ENCODE results near the gene TNP2.
A peak's percentile ranks its signal among the peaks of the same experiment; 100 is the strongest.

TNP2 gene

DNA sequence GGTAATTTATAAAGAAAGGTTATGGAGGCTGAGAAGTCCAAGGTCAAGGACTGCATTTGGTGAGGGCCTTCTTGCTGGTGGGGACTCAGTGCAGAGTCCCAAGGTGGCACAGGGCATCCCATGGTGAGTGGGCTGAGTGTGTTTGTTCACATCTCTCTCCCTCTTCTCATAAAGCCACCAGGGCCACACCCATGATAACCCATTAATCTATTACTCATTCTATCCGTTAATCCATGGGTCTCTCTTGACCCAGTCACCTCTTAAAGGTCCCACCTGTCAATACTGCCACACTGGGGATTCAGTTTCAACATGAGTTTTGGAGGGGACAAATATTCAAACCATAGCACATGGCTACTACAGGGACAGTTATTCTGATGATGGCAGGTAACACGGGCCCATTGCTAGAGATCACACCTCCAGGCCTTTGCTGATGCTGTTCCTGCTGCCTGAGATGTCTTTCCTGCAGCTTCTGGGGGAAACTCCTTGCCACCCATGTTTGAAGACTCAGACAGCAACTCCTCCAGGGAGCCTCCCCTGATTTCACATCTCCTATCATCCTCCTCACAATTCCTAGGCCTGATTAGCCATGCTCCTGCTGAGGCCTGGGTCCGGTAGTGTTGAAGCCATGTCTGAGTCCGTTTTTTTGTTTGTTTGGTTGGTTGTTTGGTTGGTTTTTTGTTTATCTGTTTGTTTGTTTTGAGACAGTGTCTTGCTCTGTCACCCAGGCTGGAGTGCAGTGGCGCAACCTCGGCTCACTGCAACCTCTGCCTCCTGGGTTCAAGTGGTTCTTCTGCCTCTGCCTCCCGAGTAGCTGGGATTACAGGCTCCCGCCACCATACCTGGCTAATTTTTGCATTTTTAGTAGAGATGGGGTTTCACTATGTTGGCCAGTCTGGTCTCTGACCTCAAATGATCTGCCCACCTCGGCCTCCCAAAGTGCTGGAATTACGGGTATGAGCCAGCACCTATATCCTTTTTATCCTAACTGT, 29.2 kb downstream of the TNP2 start:
- Histone ChIP-seq H3K4me1 (ENCODE audit: low read depth, poor library complexity, severe bottlenecking) (peaks cover 8% of the 10 kb centered on the region), H3K27me3 (ENCODE audit: insufficient read depth, low read depth) (no peaks in the 10 kb centered on the region), H2AFZ (ENCODE audit: low read depth) (no peak overlapping the region), H4K20me1 (ENCODE audit: insufficient read depth) (no peaks in the 10 kb centered on the region), H3K79me2 (ENCODE audit: insufficient read depth, low read depth) (no peaks in the 10 kb centered on the region), H3K9ac (no peak overlapping the region), H3K36me3 (ENCODE audit: insufficient read depth) (no peaks in the 10 kb centered on the region), H3K4me3 (IDR thresholded peaks at IDR 0.05; ENCODE audit: insufficient read depth, low read depth, low read length) (no peak overlapping the region), H3K4me2 (peak overlapping the region; percentile 6; the same call in 1 of the 2 replicates), H3K27ac (no peak overlapping the region)
- TF ChIP-seq, protein P1, sequence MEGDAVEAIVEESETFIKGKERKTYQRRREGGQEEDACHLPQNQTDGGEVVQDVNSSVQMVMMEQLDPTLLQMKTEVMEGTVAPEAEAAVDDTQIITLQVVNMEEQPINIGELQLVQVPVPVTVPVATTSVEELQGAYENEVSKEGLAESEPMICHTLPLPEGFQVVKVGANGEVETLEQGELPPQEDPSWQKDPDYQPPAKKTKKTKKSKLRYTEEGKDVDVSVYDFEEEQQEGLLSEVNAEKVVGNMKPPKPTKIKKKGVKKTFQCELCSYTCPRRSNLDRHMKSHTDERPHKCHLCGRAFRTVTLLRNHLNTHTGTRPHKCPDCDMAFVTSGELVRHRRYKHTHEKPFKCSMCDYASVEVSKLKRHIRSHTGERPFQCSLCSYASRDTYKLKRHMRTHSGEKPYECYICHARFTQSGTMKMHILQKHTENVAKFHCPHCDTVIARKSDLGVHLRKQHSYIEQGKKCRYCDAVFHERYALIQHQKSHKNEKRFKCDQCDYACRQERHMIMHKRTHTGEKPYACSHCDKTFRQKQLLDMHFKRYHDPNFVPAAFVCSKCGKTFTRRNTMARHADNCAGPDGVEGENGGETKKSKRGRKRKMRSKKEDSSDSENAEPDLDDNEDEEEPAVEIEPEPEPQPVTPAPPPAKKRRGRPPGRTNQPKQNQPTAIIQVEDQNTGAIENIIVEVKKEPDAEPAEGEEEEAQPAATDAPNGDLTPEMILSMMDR (conservative IDR thresholded peaks at IDR 0.05; ENCODE audit: low read depth, low read length) = no peak

DNA sequence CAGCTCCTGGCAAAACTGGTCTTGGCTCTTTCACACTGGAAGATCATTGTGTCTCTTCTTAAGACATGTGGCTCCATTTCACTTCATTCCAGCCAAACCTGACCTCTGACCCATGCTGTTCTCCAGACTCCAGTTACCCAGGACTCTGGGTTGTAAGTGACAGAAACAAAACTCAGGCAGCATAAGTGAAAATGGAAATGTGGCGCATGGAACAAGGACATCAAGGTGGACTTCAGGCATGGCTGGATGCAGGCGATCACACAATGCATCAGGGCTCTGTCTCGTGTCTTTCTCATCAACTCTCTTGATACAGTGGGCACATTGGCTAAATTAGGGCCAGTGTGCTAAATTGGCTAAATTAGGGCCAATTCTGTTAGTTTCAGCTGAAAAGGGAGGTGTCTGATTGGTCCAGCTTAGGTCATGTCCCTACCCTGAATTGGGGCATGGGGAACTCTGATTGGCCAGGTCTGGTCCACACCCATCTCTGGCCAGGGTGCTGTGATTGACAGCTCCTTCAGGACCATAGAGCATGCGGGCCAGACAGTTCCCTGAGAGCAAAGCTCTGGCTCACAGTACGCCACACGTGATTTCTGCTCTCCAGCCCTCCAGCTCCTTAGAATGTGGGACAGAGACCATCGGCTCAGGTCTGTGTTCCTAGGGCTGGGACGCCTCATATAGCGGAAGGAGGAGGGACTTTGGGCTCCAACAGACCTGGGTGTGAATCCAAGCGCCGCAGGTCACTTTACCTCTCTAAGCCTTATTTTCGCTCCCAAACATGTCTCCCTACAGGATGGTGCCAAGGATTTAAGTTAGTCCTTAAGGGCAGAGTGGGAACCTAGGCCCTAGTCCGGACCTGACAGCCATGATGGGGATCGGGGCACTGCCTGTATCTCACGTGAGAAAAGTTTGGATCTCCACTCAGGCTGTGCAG, 30.6 kb downstream of the TNP2 start:
- Histone ChIP-seq H3K27ac (no peak overlapping the region), H4K20me1 (ENCODE audit: insufficient read depth) (no peaks in the 10 kb centered on the region), H3K4me2 (no peak overlapping the region), H3K9ac (no peak overlapping the region), H3K4me3 (IDR thresholded peaks at IDR 0.05; ENCODE audit: insufficient read depth, low read depth, low read length) (no peak overlapping the region), H3K4me1 (ENCODE audit: low read depth, poor library complexity, severe bottlenecking) (peaks cover 14% of the 10 kb centered on the region), H3K36me3 (ENCODE audit: insufficient read depth) (no peaks in the 10 kb centered on the region), H3K79me2 (ENCODE audit: insufficient read depth, low read depth) (no peaks in the 10 kb centered on the region), H2AFZ (ENCODE audit: low read depth) (no peak overlapping the region), H3K27me3 (ENCODE audit: insufficient read depth, low read depth) (no peaks in the 10 kb centered on the region)
- TF ChIP-seq, protein P1 (conservative IDR thresholded peaks at IDR 0.05; ENCODE audit: low read depth, low read length) = no peak

DNA sequence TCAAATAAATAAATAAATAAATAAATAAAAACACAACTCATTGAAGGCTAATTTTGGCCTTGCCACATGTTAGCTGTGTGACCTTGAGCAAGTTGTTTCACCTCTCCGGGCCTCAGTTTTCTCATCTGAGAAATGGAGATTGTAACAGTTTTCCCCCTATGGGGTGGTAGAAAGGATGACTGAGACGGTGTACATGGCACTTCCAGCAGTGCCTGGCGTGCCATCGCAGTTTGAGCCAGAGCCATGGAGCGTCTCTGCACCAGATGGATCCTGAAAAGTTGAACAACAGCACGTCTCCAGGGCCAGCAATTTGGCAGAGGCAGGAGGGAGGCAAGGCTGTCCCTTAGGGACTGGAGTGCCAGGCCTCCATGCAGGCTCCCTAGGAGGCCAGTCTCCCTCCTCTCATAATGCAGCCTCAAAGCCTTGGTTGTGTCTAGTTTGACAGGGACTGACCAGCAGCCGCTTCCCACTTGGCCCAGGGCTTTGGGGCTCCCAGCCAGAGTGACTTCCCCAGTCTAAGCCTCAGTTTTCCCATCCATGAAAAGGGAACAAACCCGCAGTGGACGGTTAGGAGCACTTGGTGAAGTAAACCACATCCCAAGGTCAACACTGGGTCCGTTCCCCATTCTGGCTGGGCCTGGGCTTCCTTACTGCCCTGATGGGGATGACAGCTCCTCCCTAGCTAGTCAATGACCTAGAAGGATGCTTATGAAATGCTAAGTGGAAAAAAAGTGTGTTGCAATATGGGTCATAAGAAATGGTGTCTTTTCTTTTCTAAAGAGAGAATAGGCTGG, 32.5 kb downstream of the TNP2 start:
- Histone ChIP-seq H3K4me1 (ENCODE audit: low read depth, poor library complexity, severe bottlenecking) (peaks cover 14% of the 10 kb centered on the region), H3K4me2 (no peak overlapping the region), H3K27me3 (ENCODE audit: insufficient read depth, low read depth) (no peaks in the 10 kb centered on the region), H3K36me3 (ENCODE audit: insufficient read depth) (no peaks in the 10 kb centered on the region), H3K4me3 (IDR thresholded peaks at IDR 0.05; ENCODE audit: insufficient read depth, low read depth, low read length) (no peak overlapping the region), H2AFZ (ENCODE audit: low read depth) (no peak overlapping the region), H3K79me2 (ENCODE audit: insufficient read depth, low read depth) (no peaks in the 10 kb centered on the region), H3K9ac (no peak overlapping the region), H3K27ac (no peak overlapping the region), H4K20me1 (ENCODE audit: insufficient read depth) (no peaks in the 10 kb centered on the region)
- TF ChIP-seq, protein P1 (conservative IDR thresholded peaks at IDR 0.05; ENCODE audit: low read depth, low read length) = no peak

DNA sequence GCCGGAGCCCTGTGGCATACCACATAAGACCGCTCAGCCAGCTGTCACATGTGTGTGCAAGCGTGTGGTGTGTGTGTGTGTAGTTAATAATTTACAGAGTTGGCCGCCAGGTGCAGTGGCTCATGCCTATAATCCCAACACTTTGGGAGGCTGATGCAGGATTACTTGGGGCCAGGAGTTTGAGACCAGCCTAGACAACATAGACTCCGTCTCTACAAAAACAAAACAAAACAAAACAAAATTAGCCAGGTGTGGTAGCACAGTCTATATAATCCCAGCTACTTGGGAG, 33.5 kb downstream of the TNP2 start:
- TF ChIP-seq, protein P1 (conservative IDR thresholded peaks at IDR 0.05; ENCODE audit: low read depth, low read length) = no peak
- no peaks in the 10 kb centered on the region for H3K27me3 ChIP-seq (ENCODE audit: insufficient read depth, low read depth)
- no peak overlapping the region for H3K4me3 ChIP-seq (IDR thresholded peaks at IDR 0.05; ENCODE audit: insufficient read depth, low read depth, low read length)
- H3K79me2 ChIP-seq (ENCODE audit: insufficient read depth, low read depth) = no peaks in the 10 kb centered on the region
- H3K36me3 ChIP-seq (ENCODE audit: insufficient read depth) = no peaks in the 10 kb centered on the region
- no peak overlapping the region for H3K27ac ChIP-seq
- no peak overlapping the region for H2AFZ ChIP-seq (ENCODE audit: low read depth)
- H3K4me1 ChIP-seq (ENCODE audit: low read depth, poor library complexity, severe bottlenecking) = peaks cover 8% of the 10 kb centered on the region
- H4K20me1 ChIP-seq (ENCODE audit: insufficient read depth) = no peaks in the 10 kb centered on the region
- H3K9ac ChIP-seq = no peak overlapping the region
- H3K4me2 ChIP-seq = no peak overlapping the region

Data from KMS-11 (cell line).